RPMI7951 (cell line): Measurements from ENCODE around the gene GDAP2. TPM values are rescaled to one million over a fixed set of nuclear protein-coding genes. Genes with fewer than 3 reads are reported as not detected.

Experiments used
- total RNA-seq: library from RNA; depleted of rRNA; stranded (reverse); fragments of >200 nt; shearing (Covaris generic); gene quantifications from 2 replicates; pipeline ENCODE4 v1.2.3, GENCODE V29; 2014; rRNA removed

Gene GDAP2
- total RNA-seq, 1 experiment from 2014 or later, result 27.4 TPM

Other genes with a start within 250 kb of the GDAP2 start
- gene WDR3, start 118 bp upstream of the GDAP2 start, total RNA-seq, result 14.4 and 18.7 TPM in 2 replicates